Peyer's patch (tissue), 4 donors: ENCODE data around the gene ZNF302.

Experiments used
- CTCF ChIP-seq, 6 experiments: fragments of 450-650 bp in 4 of 6; fragments of 200-600 bp in 2 of 6; sonication (generic) in 1 of 6; IDR thresholded peaks; one replicate each; pipeline ENCODE4 v1.5.1; 2017 to 2019; ENCODE audit warnings: antibody characterized with exemption in 6 of 6, mild to moderate bottlenecking in 3 of 6, moderate library complexity in 1 of 6
- POLR2A ChIP-seq, 2 donors: fragments of 450-650 bp; IDR thresholded peaks; one replicate each; pipeline ENCODE4 v1.5.1; 2017; ENCODE audit warnings: antibody characterized with exemption in 2 of 2, mild to moderate bottlenecking in 2 of 2, moderate library complexity in 2 of 2

GRCh38 chr19:34678085-34678412 is 571 bp downstream of the ZNF302 start:
- TF ChIP-seq CTCF (IDR thresholded peaks at IDR 0.05) (no peak), POLR2A (IDR thresholded peaks at IDR 0.05) (no peak)
